Measurements from ENCODE around the gene HASPIN.

HASPIN gene

GRCh38 chr17:3708366-3708765 is 15.3 kb upstream of the HASPIN start:
- TF ChIP-seq, protein P1, sequence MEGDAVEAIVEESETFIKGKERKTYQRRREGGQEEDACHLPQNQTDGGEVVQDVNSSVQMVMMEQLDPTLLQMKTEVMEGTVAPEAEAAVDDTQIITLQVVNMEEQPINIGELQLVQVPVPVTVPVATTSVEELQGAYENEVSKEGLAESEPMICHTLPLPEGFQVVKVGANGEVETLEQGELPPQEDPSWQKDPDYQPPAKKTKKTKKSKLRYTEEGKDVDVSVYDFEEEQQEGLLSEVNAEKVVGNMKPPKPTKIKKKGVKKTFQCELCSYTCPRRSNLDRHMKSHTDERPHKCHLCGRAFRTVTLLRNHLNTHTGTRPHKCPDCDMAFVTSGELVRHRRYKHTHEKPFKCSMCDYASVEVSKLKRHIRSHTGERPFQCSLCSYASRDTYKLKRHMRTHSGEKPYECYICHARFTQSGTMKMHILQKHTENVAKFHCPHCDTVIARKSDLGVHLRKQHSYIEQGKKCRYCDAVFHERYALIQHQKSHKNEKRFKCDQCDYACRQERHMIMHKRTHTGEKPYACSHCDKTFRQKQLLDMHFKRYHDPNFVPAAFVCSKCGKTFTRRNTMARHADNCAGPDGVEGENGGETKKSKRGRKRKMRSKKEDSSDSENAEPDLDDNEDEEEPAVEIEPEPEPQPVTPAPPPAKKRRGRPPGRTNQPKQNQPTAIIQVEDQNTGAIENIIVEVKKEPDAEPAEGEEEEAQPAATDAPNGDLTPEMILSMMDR (conservative IDR thresholded peaks at IDR 0.05; ENCODE audit: low read depth, low read length) = no peak
- no peak for DNase-seq (ENCODE audit: low read depth)
- no peak overlapping the region for H3K4me3 ChIP-seq (ENCODE audit: low read depth, low read length)

DNA sequence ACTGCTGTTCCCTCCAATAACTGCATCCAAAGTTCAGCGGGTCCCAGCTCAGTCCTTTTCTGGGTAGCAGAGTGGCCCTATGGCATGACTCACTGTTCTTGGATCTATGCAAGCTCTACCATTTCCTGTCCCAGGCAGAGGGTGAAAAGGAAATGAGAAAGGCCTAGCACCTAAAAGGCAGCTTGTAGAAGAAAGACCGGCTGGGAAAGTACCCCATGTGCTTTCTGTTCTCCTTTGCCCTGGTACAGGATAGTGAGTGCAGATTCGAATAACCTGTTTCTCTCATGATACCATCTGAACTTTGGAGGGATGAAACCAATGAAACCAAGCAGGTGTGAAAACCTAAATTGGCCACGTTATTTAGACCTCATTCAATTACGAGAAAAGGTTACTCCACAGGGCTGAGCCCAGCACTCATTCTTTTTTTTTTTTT is 12.7 kb upstream of the HASPIN start:
- TF ChIP-seq, protein P1 (conservative IDR thresholded peaks at IDR 0.05; ENCODE audit: low read depth, low read length) = no peak
- no peak overlapping the region for H3K4me3 ChIP-seq (ENCODE audit: low read depth, low read length)
- DNase-seq (ENCODE audit: low read depth) = peak; percentile 74

- H3K4me3 ChIP-seq (ENCODE audit: low read depth, low read length) = no peak overlapping the region
- DNase-seq (ENCODE audit: low read depth) = peak; percentile 38
- TF ChIP-seq, protein P1 (conservative IDR thresholded peaks at IDR 0.05; ENCODE audit: low read depth, low read length) = no peak
Observed at GRCh38 chr17:3712811-3713463, 10.8 kb upstream of the HASPIN start.

GRCh38 chr17:3715296-3715695 is 8.4 kb upstream of the HASPIN start:
- TF ChIP-seq, protein P1 (conservative IDR thresholded peaks at IDR 0.05; ENCODE audit: low read depth, low read length) = no peak
- no peak for DNase-seq (ENCODE audit: low read depth)
- H3K4me3 ChIP-seq (ENCODE audit: low read depth, low read length) = no peak overlapping the region

DNA sequence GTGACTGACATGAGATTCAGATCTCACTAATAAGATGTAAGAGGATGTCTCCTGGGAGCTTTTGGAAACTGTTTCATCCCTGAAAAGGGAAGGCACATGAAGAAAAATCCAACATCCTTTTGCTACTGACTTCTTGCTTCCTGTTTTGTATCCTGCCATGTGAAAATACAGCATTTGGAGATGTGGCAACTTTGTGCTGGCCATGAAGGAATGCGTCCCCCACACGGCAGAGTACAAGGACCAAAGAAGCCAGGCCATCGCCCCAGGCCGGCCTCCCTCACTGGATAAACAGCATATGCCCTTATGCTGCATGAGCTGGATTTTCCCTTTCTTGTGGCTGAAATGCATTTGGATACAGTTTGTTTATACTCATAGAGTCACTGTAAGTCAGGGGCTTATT is 5.5 kb upstream of the HASPIN start:
- no peak for DNase-seq (ENCODE audit: low read depth)
- no peak overlapping the region for H3K4me3 ChIP-seq (ENCODE audit: low read depth, low read length)
- TF ChIP-seq, protein P1 (conservative IDR thresholded peaks at IDR 0.05; ENCODE audit: low read depth, low read length) = no peak

- H3K4me3 ChIP-seq (ENCODE audit: low read depth, low read length) = no peak overlapping the region
- no peak for DNase-seq (ENCODE audit: low read depth)
- TF ChIP-seq, protein P1 (conservative IDR thresholded peaks at IDR 0.05; ENCODE audit: low read depth, low read length) = no peak
Observed at GRCh38 chr17:3719265-3719664, 4.4 kb upstream of the HASPIN start.

DNA sequence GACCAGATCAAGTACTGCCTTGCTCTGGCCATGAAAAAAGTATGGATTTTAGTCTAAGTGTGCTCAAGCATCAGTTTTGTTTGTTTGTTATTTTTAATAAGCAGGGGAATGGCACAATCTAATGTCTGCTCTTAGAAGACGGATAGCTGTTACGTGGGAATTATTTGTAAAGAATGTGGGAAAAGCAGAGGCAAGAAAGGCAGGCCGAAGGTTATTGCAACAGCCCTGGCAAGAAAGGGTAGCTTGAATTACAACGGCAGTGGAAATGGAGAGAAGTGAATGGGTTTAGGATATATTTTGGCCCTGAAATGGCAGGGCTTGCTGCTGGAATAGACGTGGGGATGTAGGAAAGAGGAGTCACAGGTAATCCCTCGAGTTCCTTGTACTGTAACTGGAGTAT is 987 bp upstream of the HASPIN start:
- peak overlapping the region; percentile 98 for H3K4me3 ChIP-seq (ENCODE audit: low read depth, low read length)
- TF ChIP-seq, protein P1 (conservative IDR thresholded peaks at IDR 0.05; ENCODE audit: low read depth, low read length) = no peak

More for the DNA sequence above, 987 bp upstream of the HASPIN start:
- peak; percentile 35 for DNase-seq (ENCODE audit: low read depth)

Data from choroid plexus epithelial cell (primary cell).